H1 (cell line): ENCODE data around the gene FKBP5. TPM values are rescaled to one million over a fixed set of nuclear protein-coding genes. Genes with fewer than 3 reads are reported as not detected.

Experiments used
- ASH2L ChIP-seq: fragments of 200-600, 300-600 bp; sonication (generic); IDR thresholded peaks from one replicate; pipeline ENCODE4 v1.7.1; 2017; ENCODE audit warnings: low read length
- BRCA1 ChIP-seq: IDR thresholded peaks from 2 replicates; pipeline ENCODE4 v1.6.1; 2012; ENCODE audit warnings: low read depth, low read length, improper control_type of control experiment
- EGR1 ChIP-seq: IDR thresholded peaks from 2 replicates; pipeline ENCODE4 v1.6.1; 2011; ENCODE audit warnings: low read depth, low read length, borderline replicate concordance
- EP300 ChIP-seq, 2 experiments: IDR thresholded peaks; 1 replicate in 1 of 2; 2 replicates in 1 of 2; pipeline ENCODE4 v1.6.1; 2011 to 2012; ENCODE audit warnings: low read depth in 2 of 2, low read length in 2 of 2, mild to moderate bottlenecking in 2 of 2, borderline replicate concordance in 1 of 2, inconsistent platforms in 1 of 2, moderate library complexity in 1 of 2
- GABPA ChIP-seq: IDR thresholded peaks from 2 replicates; pipeline ENCODE4 v1.6.1; 2011; ENCODE audit warnings: mild to moderate bottlenecking, low read length, moderate library complexity, borderline replicate concordance; ENCODE audit not compliant: insufficient read depth
- GTF2F1 ChIP-seq: IDR thresholded peaks from 2 replicates; pipeline ENCODE4 v1.6.1; 2012; ENCODE audit warnings: low read depth, low read length, improper control_type of control experiment, borderline replicate concordance
- POLR2A ChIP-seq, 2 experiments: IDR thresholded peaks; 1 replicate in 1 of 2; 2 replicates in 1 of 2; pipeline ENCODE4 v1.6.1; 2011; ENCODE audit warnings: low read depth in 2 of 2, low read length in 2 of 2, mild to moderate bottlenecking in 2 of 2; ENCODE audit errors: control extremely low read depth in 1 of 2
- SIRT6 ChIP-seq: IDR thresholded peaks from one replicate; pipeline ENCODE4 v1.7.1; 2012; ENCODE audit warnings: low read length, inconsistent platforms
- SP1 ChIP-seq: IDR thresholded peaks from 2 replicates; pipeline ENCODE4 v1.6.1; 2011; ENCODE audit warnings: low read depth, low read length
- TAF7 ChIP-seq: optimal IDR thresholded peaks from 2 replicates; pipeline ENCODE3; 2011; ENCODE audit warnings: low read depth, mild to moderate bottlenecking, inconsistent platforms, low read length, moderate library complexity, borderline replicate concordance
- YY1 ChIP-seq: IDR thresholded peaks from 2 replicates; pipeline ENCODE4 v1.6.1; 2011; ENCODE audit warnings: low read depth, mild to moderate bottlenecking, low read length
- polyA plus RNA-seq, 7 experiments: library from polyadenylated mRNA; depleted of rRNA in 3 of 7; stranded (reverse) in 5 of 7; unstranded in 2 of 7; fragments of >200 nt in 5 of 7; fragments of 200-250 nt in 2 of 7; gene quantifications; 1 replicate in 5 of 7; 2 replicates in 1 of 7; 4 replicates in 1 of 7; pipeline versions ENCODE4 v1.2.1 to v1.2.3, GENCODE V29; 2011 to 2013; ENCODE audit warnings: missing spikeins in 2 of 7, mixed read lengths in 2 of 7
- total RNA-seq: library from RNA; stranded (reverse); fragmentation: NEBNext Ultra II Directional; extraction: Animal tissue kit (Norgen Biotek cat#: 25700); gene quantifications from 2 replicates; pipeline ENCODE4 v1.2.1, GENCODE V29; 2021
- TF ChIP-seq, protein P1 (sequence below): fragments of 300-600 bp; sonication (generic); IDR thresholded peaks from 2 replicates; pipeline ENCODE4 v1.7.1; 2012; ENCODE audit warnings: low read length, moderate library complexity, mild to moderate bottlenecking, inconsistent platforms; ENCODE audit not compliant: insufficient replicate concordance
- TF ChIP-seq, protein P2 (sequence below): IDR thresholded peaks from 2 replicates; pipeline ENCODE4 v1.6.1; 2012; ENCODE audit warnings: inconsistent platforms

The FKBP5 gene
- total and polyA plus RNA-seq, 2 of the 8 experiments (the other 6 are each of a cell fraction or from before 2014, with no cell fraction given) = 14.3 to 40.4 TPM

DNA sequence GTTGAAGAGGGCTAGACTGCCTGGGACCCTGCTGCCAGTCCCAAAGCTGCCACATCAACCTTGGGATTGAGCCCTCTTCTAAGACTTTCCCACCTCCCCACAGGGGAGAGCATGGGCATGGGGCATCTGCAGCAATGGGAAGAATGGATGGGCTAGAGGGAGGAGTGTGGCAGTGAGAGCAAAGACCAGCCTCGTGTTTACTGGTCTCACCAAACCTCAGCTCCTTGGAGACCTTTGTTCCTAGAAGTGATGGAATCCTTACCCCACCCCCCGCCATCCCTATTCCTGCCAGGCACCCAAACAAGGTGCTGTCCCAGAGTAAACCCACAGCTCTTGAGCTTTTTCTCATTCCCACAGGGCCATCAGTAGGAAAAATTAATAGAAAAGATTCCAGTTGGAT lies 28.1 kb upstream of the FKBP5 start (continued):
- TF ChIP-seq, protein P1, sequence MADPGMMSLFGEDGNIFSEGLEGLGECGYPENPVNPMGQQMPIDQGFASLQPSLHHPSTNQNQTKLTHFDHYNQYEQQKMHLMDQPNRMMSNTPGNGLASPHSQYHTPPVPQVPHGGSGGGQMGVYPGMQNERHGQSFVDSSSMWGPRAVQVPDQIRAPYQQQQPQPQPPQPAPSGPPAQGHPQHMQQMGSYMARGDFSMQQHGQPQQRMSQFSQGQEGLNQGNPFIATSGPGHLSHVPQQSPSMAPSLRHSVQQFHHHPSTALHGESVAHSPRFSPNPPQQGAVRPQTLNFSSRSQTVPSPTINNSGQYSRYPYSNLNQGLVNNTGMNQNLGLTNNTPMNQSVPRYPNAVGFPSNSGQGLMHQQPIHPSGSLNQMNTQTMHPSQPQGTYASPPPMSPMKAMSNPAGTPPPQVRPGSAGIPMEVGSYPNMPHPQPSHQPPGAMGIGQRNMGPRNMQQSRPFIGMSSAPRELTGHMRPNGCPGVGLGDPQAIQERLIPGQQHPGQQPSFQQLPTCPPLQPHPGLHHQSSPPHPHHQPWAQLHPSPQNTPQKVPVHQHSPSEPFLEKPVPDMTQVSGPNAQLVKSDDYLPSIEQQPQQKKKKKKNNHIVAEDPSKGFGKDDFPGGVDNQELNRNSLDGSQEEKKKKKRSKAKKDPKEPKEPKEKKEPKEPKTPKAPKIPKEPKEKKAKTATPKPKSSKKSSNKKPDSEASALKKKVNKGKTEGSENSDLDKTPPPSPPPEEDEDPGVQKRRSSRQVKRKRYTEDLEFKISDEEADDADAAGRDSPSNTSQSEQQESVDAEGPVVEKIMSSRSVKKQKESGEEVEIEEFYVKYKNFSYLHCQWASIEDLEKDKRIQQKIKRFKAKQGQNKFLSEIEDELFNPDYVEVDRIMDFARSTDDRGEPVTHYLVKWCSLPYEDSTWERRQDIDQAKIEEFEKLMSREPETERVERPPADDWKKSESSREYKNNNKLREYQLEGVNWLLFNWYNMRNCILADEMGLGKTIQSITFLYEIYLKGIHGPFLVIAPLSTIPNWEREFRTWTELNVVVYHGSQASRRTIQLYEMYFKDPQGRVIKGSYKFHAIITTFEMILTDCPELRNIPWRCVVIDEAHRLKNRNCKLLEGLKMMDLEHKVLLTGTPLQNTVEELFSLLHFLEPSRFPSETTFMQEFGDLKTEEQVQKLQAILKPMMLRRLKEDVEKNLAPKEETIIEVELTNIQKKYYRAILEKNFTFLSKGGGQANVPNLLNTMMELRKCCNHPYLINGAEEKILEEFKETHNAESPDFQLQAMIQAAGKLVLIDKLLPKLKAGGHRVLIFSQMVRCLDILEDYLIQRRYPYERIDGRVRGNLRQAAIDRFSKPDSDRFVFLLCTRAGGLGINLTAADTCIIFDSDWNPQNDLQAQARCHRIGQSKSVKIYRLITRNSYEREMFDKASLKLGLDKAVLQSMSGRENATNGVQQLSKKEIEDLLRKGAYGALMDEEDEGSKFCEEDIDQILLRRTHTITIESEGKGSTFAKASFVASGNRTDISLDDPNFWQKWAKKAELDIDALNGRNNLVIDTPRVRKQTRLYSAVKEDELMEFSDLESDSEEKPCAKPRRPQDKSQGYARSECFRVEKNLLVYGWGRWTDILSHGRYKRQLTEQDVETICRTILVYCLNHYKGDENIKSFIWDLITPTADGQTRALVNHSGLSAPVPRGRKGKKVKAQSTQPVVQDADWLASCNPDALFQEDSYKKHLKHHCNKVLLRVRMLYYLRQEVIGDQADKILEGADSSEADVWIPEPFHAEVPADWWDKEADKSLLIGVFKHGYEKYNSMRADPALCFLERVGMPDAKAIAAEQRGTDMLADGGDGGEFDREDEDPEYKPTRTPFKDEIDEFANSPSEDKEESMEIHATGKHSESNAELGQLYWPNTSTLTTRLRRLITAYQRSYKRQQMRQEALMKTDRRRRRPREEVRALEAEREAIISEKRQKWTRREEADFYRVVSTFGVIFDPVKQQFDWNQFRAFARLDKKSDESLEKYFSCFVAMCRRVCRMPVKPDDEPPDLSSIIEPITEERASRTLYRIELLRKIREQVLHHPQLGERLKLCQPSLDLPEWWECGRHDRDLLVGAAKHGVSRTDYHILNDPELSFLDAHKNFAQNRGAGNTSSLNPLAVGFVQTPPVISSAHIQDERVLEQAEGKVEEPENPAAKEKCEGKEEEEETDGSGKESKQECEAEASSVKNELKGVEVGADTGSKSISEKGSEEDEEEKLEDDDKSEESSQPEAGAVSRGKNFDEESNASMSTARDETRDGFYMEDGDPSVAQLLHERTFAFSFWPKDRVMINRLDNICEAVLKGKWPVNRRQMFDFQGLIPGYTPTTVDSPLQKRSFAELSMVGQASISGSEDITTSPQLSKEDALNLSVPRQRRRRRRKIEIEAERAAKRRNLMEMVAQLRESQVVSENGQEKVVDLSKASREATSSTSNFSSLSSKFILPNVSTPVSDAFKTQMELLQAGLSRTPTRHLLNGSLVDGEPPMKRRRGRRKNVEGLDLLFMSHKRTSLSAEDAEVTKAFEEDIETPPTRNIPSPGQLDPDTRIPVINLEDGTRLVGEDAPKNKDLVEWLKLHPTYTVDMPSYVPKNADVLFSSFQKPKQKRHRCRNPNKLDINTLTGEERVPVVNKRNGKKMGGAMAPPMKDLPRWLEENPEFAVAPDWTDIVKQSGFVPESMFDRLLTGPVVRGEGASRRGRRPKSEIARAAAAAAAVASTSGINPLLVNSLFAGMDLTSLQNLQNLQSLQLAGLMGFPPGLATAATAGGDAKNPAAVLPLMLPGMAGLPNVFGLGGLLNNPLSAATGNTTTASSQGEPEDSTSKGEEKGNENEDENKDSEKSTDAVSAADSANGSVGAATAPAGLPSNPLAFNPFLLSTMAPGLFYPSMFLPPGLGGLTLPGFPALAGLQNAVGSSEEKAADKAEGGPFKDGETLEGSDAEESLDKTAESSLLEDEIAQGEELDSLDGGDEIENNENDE = no peak
- TF ChIP-seq EP300 (IDR thresholded peaks at IDR 0.05; ENCODE audit: borderline replicate concordance in 1 of 2, low read depth in 2 of 2, low read length in 2 of 2) (no peak), POLR2A (IDR thresholded peaks at IDR 0.05; ENCODE audit: control extremely low read depth in 1 of 2, low read depth in 2 of 2, low read length in 2 of 2) (no peak), EGR1 (no peak), GABPA (no peak), SIRT6 (no peak), BRCA1 (no peak), GTF2F1 (no peak), YY1 (no peak), TAF7 (no peak), SP1 (no peak), ASH2L (no peak)
- TF ChIP-seq, protein P2, sequence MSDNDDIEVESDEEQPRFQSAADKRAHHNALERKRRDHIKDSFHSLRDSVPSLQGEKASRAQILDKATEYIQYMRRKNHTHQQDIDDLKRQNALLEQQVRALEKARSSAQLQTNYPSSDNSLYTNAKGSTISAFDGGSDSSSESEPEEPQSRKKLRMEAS = no peak
